H9 (cell line): ENCODE measurements around the gene CERS2. TPM values are rescaled to one million over a fixed set of nuclear protein-coding genes. Genes with fewer than 3 reads are reported as not detected.

Source experiments
- DNase-seq: peaks from one replicate; pipeline ENCODE4 v3.0.0-alpha.2; 2017
- H2AFZ ChIP-seq: one replicate; pipeline ENCODE4 v1.6.1; 2013; ENCODE audit warnings: mild to moderate bottlenecking, low read length, control low read depth, moderate library complexity
- H2AK5ac ChIP-seq: 2 replicates; pipeline ENCODE4 v1.6.1; 2013; ENCODE audit warnings: low read length, control low read depth, mixed read lengths; ENCODE audit not compliant: insufficient read length
- H2BK120ac ChIP-seq: one replicate; pipeline ENCODE4 v1.6.1; 2013; ENCODE audit warnings: low read depth, mild to moderate bottlenecking, low read length, control low read depth, inconsistent platforms; ENCODE audit not compliant: poor library complexity, severe bottlenecking
- H2BK12ac ChIP-seq: 2 replicates; pipeline ENCODE4 v1.6.1; 2013; ENCODE audit warnings: low read length, control low read depth, mixed read lengths, low read depth; ENCODE audit not compliant: insufficient read length
- H2BK15ac ChIP-seq: 2 replicates; pipeline ENCODE4 v1.6.1; 2013; ENCODE audit warnings: low read depth, low read length, control low read depth
- H2BK20ac ChIP-seq: one replicate; pipeline ENCODE4 v1.6.1; 2013; ENCODE audit warnings: low read depth, mild to moderate bottlenecking, low read length, control low read depth, inconsistent platforms; ENCODE audit not compliant: poor library complexity, severe bottlenecking
- H2BK5ac ChIP-seq: 2 replicates; pipeline ENCODE4 v1.6.1; 2013; ENCODE audit warnings: low read length, control low read depth, mixed read lengths; ENCODE audit not compliant: insufficient read length
- H3K14ac ChIP-seq: 2 replicates; pipeline ENCODE4 v1.6.1; 2013; ENCODE audit warnings: low read length, control low read depth; ENCODE audit not compliant: insufficient read depth
- H3K18ac ChIP-seq: 2 replicates; pipeline ENCODE4 v1.6.1; 2013; ENCODE audit warnings: low read depth, mild to moderate bottlenecking, mixed read lengths, low read length, control low read depth; ENCODE audit not compliant: insufficient read length
- H3K23ac ChIP-seq: 2 replicates; pipeline ENCODE4 v1.6.1; 2013; ENCODE audit warnings: low read length, control low read depth, mixed read lengths, low read depth; ENCODE audit not compliant: insufficient read length
- H3K23me2 ChIP-seq: 2 replicates; pipeline ENCODE4 v1.6.1; 2013; ENCODE audit warnings: low read depth, mild to moderate bottlenecking, mixed read lengths, low read length, control low read depth; ENCODE audit not compliant: insufficient read length, poor library complexity, severe bottlenecking
- H3K27ac ChIP-seq: 2 replicates; pipeline ENCODE4 v1.5.1; 2013; ENCODE audit warnings: low read length, control low read depth, mixed read lengths, low read depth; ENCODE audit not compliant: insufficient read length
- H3K27me3 ChIP-seq: 2 replicates; pipeline ENCODE4 v1.6.1; 2013; ENCODE audit warnings: low read length, control low read depth, inconsistent platforms; ENCODE audit not compliant: insufficient read depth
- H3K4ac ChIP-seq: 2 replicates; pipeline ENCODE4 v1.6.1; 2013; ENCODE audit warnings: low read depth, mild to moderate bottlenecking, control low read depth, inconsistent platforms, low read length, moderate library complexity
- H3K4me1 ChIP-seq: 2 replicates; pipeline ENCODE4 v1.6.1; 2013; ENCODE audit warnings: low read length, control low read depth, inconsistent platforms; ENCODE audit not compliant: insufficient read depth
- H3K4me2 ChIP-seq: 2 replicates; pipeline ENCODE4 v1.6.1; 2013; ENCODE audit warnings: low read length, control low read depth, mixed read lengths; ENCODE audit not compliant: insufficient read length, insufficient read depth
- H3K56ac ChIP-seq: 2 replicates; pipeline ENCODE4 v1.6.1; 2013; ENCODE audit warnings: low read depth, mild to moderate bottlenecking, mixed read lengths, low read length, control low read depth; ENCODE audit not compliant: insufficient read length
- H3K79me1 ChIP-seq: 2 replicates; pipeline ENCODE4 v1.6.1; 2013; ENCODE audit warnings: low read depth, mild to moderate bottlenecking, moderate library complexity, low read length, control low read depth, inconsistent platforms; ENCODE audit not compliant: insufficient read depth, poor library complexity, severe bottlenecking
- H3K79me2 ChIP-seq: 2 replicates; pipeline ENCODE4 v1.6.1; 2013; ENCODE audit warnings: low read length, control low read depth, inconsistent platforms; ENCODE audit not compliant: insufficient read depth
- H3K9ac ChIP-seq: 2 replicates; pipeline ENCODE4 v1.6.1; 2013; ENCODE audit warnings: low read length, control low read depth, mixed read lengths; ENCODE audit not compliant: insufficient read length; ENCODE audit errors: extremely low read depth
- H3K9me3 ChIP-seq: one replicate; pipeline ENCODE4 v1.6.1; 2013; ENCODE audit warnings: low read depth, low read length, inconsistent platforms; ENCODE audit not compliant: control insufficient read depth
- H3T11ph ChIP-seq: one replicate; pipeline ENCODE4 v1.6.1; 2013; ENCODE audit warnings: mild to moderate bottlenecking, low read length, control low read depth, inconsistent platforms
- H4K20me1 ChIP-seq: one replicate; pipeline ENCODE4 v1.6.1; 2013; ENCODE audit not compliant: control insufficient read depth, insufficient read length, insufficient read depth
- H4K5ac ChIP-seq: 2 replicates; pipeline ENCODE4 v1.6.1; 2013; ENCODE audit warnings: low read depth, mild to moderate bottlenecking, mixed read lengths, low read length, control low read depth; ENCODE audit not compliant: insufficient read length
- H4K8ac ChIP-seq: replicated peaks from 2 replicates; pipeline ENCODE4 v1.6.1; 2013; ENCODE audit warnings: low read length, control low read depth, mixed read lengths, low read depth; ENCODE audit not compliant: insufficient read length
- H4K91ac ChIP-seq: 2 replicates; pipeline ENCODE4 v1.6.1; 2013; ENCODE audit warnings: low read depth, mild to moderate bottlenecking, moderate library complexity, mixed read lengths, low read length, control low read depth; ENCODE audit not compliant: insufficient read length
- H3K27ac Mint-ChIP-seq, 3 experiments: 2 replicates in 2 of 3; 3 replicates in 1 of 3; pipeline ENCODE4 v1.8.0; 2020 to 2021; ENCODE audit warnings: mixed read lengths in 3 of 3, mild to moderate bottlenecking in 1 of 3, moderate library complexity in 1 of 3
- H3K27me3 Mint-ChIP-seq: 2 replicates; pipeline ENCODE4 v1.8.0; 2021; ENCODE audit warnings: low read depth, mild to moderate bottlenecking, moderate library complexity, mixed read lengths
- H3K36me3 Mint-ChIP-seq, 3 experiments: 2 replicates in 2 of 3; 3 replicates in 1 of 3; pipeline ENCODE4 v1.8.0; 2020 to 2021; ENCODE audit warnings: low read depth in 3 of 3, mixed read lengths in 3 of 3; ENCODE audit not compliant: insufficient read depth in 1 of 3
- H3K4me1 Mint-ChIP-seq, 2 experiments: 2 replicates each; pipeline ENCODE4 v1.8.0; 2020; ENCODE audit warnings: mixed read lengths in 2 of 2
- H3K4me3 Mint-ChIP-seq, 2 experiments: 2 replicates in 1 of 2; 3 replicates in 1 of 2; pipeline ENCODE4 v1.8.0; 2020 to 2021; ENCODE audit warnings: mild to moderate bottlenecking in 2 of 2, mixed read lengths in 2 of 2, moderate library complexity in 1 of 2
- H3K9me3 Mint-ChIP-seq, 2 experiments: 2 replicates in 1 of 2; 3 replicates in 1 of 2; pipeline ENCODE4 v1.8.0; 2020; ENCODE audit warnings: mild to moderate bottlenecking in 2 of 2, mixed read lengths in 2 of 2, moderate library complexity in 1 of 2
- WGBS: extraction: QIAGEN DNeasy Blood & Tissue Kit; methylation state at CpG from one replicate; pipeline ENCODE4 v1.1.7; 2013; ENCODE audit warnings: missing lambda C conversion rate, low lambda C conversion rate, mixed read lengths; ENCODE audit not compliant: insufficient read length; ENCODE audit errors: extremely low coverage; 5-methylcytosine and 5-hydroxymethylcytosine counted together
- total RNA-seq: library from RNA; stranded (reverse); gene quantifications from 2 replicates; pipeline ENCODE4 v1.2.1, GENCODE V29; 2021
- TF ChIP-seq, protein P1 (sequence below): fragments of 200-600 bp; sonication (generic); conservative IDR thresholded peaks from 3 replicates; pipeline ENCODE4 v1.8.0; 2021; ENCODE audit warnings: antibody characterized with exemption, mild to moderate bottlenecking

CERS2 gene
- total RNA-seq, 1 experiment from 2014 or later = 201 TPM

DNA sequence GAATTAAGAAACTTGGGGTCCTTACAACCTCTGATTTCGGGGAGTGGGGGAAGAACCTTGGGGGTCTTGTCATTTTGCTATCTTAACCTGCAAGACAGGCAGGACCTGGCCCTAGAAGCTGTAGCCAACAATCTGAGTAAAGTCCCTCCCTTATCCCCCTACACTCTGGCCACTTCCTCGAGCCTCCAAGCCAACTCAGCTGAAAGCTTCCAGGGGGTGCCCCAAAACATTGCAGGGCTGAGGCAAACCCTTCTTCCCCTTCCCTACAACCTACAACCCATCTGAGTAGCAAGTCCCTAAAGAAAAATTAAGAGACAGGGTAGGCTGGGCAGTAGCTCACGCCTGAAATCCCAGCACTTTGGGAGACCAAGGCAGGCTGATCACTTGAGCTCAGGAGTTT, 5.0 kb downstream of the CERS2 start:
- no peak overlapping the region for H4K91ac ChIP-seq
- peaks cover 31% of the 10 kb centered on the region; the same call in 1 of the 2 replicates for H3K79me2 ChIP-seq
- no peaks in the 10 kb centered on the region for H3K79me1 ChIP-seq
- H2AFZ ChIP-seq = no peak overlapping the region
- no peak overlapping the region for H2BK15ac ChIP-seq
- Mint-ChIP-seq H3K36me3 (peaks cover 33 to 49% (median 46%) of the 10 kb centered on the region in 3 experiments), H3K27ac (no peak overlapping the region; a peak in 1 of 7 replicates), H3K4me1 (peaks cover 43 to 45% of the 10 kb centered on the region in 2 experiments), H3K9me3 (no peaks in the 10 kb centered on the region), H3K27me3 (no peaks in the 10 kb centered on the region; the same call in 1 of the 2 replicates), H3K4me3 (no peak overlapping the region)
- TF ChIP-seq, protein P1, sequence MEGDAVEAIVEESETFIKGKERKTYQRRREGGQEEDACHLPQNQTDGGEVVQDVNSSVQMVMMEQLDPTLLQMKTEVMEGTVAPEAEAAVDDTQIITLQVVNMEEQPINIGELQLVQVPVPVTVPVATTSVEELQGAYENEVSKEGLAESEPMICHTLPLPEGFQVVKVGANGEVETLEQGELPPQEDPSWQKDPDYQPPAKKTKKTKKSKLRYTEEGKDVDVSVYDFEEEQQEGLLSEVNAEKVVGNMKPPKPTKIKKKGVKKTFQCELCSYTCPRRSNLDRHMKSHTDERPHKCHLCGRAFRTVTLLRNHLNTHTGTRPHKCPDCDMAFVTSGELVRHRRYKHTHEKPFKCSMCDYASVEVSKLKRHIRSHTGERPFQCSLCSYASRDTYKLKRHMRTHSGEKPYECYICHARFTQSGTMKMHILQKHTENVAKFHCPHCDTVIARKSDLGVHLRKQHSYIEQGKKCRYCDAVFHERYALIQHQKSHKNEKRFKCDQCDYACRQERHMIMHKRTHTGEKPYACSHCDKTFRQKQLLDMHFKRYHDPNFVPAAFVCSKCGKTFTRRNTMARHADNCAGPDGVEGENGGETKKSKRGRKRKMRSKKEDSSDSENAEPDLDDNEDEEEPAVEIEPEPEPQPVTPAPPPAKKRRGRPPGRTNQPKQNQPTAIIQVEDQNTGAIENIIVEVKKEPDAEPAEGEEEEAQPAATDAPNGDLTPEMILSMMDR = no peak
- H4K20me1 ChIP-seq = no peaks in the 10 kb centered on the region
- H3K4me2 ChIP-seq = no peak overlapping the region
- no peak overlapping the region for H3K56ac ChIP-seq
- H4K5ac ChIP-seq = no peak overlapping the region
- peaks cover 6% of the 10 kb centered on the region for H3K4me1 ChIP-seq
- H3K27me3 ChIP-seq = no peaks in the 10 kb centered on the region
- no peak overlapping the region for H4K8ac ChIP-seq
- H2AK5ac ChIP-seq = no peak overlapping the region
- no CpG with 5 or more reads among the region's 3 CpGs for WGBS
- H3K18ac ChIP-seq = no peak overlapping the region
- H2BK5ac ChIP-seq = no peak overlapping the region
- no peak overlapping the region for H2BK12ac ChIP-seq
- H2BK120ac ChIP-seq = no peak overlapping the region
- H3K14ac ChIP-seq = no peak overlapping the region
- H2BK20ac ChIP-seq = no peak overlapping the region
- no peak overlapping the region for H3K23ac ChIP-seq
- H3K4ac ChIP-seq = no peak overlapping the region
- H3K23me2 ChIP-seq = peaks cover 6% of the 10 kb centered on the region
- no peak for DNase-seq
- H3K9ac ChIP-seq = no peak overlapping the region
- no peak overlapping the region for H3T11ph ChIP-seq
- no peaks in the 10 kb centered on the region for H3K9me3 ChIP-seq
- no peak overlapping the region for H3K27ac ChIP-seq
